KG1 (cell line): Measurements from ENCODE around the gene ZNF593OS.

Experiments
- DNase-seq: peaks from one replicate; lab custom pipeline; 2025; lab: John Stamatoyannopoulos, UW

The ZNF593OS gene

DNA sequence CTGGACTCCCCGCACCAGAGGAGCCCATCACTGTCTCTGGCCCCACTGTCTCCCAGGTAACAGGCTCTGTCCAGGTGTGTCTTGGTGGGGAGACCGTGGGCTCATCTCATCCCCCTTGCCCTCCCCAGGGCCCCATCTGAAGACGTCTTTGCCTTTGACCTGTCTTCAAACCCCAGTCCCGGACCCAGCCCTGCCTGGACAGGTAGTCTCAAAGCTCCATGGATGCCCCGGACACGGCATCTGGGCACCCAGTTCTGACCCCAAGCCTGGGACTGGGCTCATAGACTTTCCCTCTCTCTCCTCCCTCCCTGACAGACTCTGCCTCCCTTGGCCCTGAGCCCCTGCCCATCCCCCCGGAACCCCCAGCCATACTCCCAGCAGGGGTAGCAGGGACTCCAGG lies 12.5 kb upstream of the ZNF593OS start:
- no peak for DNase-seq

DNA sequence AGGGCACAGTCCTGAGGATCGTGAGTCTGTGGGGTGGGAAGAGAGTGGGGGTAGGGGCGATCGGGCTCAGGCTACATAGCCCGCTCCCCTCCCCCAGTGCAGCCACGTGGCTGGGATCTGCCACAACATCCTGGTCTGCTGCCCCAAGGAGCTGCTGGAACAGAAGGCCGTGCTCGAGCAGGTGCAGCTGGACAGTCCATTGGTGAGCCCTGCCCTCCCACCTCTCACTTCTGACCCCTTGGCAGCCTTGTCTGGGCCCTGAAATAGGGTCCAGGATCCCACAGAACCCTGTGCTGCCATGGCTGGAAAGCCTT lies 10.7 kb upstream of the ZNF593OS start:
- no peak for DNase-seq

DNA sequence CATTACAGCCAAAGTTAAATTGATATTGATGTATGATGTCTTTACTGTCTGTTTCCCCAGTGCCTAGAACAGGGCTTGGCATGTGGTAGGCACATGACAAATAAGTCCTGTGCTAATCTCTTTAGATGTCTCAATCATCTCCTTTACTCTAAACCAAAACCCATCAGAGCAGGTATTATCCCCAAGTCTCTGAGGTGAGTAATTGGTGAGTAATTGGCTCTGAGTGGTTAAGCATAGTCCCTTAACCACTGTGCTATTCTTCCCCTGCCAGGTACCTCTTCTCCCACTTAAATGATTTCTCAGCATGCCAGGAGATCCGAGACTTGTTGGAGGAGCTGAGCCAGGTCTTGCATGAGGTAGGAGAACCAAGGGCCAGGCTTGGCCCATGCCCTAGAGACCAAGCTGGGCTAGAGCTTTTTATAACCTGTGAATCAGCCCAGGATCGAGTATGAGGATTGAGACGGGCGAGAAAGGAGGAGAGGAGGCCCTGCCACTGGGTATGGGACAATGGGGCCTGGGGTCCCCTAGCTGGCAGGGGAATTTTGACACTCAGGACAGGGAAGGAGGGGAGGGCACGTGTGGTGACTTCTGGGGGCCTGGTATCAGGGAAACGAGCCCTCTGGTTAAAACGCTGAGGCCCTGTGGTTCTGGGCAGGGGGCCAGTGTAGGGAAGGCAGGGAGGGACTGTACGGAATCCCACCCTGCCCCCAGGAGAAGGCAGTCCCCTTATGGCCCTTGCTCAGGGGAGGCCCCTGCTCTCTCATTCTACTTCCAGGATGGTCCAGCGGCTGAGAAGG lies 10.2 kb upstream of the ZNF593OS start:
- no peak for DNase-seq

DNA sequence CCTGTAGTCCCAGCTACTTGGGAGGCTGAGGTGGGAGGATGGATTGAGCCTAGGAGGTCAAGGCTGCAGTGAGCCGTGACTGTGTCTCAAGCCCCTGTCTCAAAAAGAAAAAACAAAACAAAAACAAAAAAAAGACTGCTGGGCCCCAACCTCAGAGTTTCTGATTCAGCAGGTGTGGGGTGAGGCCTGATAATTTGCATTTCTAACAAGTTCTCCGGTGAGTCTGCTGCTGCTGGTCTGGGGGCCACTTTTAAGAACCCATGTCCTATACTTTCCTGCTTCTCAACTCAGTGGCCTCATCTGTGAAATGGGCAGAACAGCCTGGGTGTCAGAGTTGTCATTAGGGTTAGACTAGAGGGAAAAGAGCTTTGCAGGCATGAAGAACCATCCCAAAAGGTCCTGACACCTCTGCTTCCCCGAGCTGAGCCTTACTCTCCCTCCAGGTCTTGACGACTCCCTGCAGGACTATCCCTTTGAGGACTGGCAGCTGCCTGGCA lies 8.4 kb upstream of the ZNF593OS start:
- no peak for DNase-seq

DNA sequence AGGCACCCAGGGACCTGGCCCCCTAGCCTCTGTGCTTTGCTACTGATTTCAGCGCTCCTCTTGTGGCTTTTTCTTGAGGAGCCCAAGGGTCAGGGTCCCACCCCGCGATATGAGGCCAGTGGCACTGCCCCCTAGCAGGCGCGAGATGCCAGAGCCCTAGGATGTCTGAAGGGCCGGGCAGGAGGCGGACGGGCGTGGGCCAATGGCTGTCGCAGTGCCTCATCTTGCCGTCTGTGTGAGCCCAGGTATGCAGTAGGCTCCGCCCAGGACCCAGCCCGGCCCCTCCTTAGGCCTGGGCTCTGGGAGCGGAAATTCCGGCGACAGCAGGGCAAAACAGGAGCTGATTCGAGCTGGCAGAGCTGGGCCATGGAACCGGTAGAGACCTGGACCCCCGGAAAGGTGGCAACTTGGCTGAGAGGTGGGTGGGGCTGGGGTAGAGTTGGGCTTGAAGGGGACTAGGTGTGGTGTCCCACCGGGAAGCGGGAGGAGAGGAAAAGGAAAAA lies 5.6 kb upstream of the ZNF593OS start, which contains the start of gene CNKSR1:
CNKSR1 (plus strand) TSS at position 310 of the 503 bp plus-strand sequence; CDS start at position 367, 57 bp downstream.
- no peak for DNase-seq

DNA sequence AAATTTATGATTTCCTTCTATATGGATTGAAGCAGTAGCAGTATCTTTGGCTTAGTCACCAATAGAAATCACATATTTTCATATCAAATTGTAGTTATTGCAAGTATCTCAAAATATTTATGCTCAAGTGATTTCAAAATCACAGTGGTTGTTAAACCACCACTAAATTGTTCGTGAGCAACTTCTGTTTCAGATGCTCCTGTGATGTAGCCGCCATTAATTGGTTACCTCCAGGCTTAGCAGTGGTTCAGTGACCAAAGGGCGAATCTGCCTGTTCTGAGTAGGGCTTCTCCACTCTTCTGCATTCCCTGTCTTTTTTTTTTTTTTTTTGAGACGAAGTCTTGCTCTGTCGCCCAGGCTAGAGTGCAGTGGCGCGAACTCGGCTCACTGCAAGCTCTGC lies 3.7 kb upstream of the ZNF593OS start:
- DNase-seq = no peak

DNA sequence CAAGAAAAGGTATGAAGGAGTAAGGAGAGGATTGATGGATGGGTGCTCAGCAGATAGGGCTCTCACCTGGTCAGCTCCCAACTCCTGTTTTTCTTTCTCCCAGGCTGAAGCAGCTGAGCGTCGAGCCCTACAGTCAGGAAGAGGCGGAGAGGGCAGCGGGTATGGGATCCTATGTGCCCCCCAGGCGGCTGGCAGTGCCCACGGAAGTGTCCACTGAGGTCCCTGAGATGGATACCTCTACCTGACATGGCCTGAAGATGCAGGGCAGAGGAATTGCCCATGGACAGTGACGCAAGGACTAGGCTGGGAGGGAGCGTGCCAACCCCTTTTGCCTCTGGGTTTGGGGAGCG lies 1.2 kb downstream of the ZNF593OS start:
- DNase-seq = no peak

DNA sequence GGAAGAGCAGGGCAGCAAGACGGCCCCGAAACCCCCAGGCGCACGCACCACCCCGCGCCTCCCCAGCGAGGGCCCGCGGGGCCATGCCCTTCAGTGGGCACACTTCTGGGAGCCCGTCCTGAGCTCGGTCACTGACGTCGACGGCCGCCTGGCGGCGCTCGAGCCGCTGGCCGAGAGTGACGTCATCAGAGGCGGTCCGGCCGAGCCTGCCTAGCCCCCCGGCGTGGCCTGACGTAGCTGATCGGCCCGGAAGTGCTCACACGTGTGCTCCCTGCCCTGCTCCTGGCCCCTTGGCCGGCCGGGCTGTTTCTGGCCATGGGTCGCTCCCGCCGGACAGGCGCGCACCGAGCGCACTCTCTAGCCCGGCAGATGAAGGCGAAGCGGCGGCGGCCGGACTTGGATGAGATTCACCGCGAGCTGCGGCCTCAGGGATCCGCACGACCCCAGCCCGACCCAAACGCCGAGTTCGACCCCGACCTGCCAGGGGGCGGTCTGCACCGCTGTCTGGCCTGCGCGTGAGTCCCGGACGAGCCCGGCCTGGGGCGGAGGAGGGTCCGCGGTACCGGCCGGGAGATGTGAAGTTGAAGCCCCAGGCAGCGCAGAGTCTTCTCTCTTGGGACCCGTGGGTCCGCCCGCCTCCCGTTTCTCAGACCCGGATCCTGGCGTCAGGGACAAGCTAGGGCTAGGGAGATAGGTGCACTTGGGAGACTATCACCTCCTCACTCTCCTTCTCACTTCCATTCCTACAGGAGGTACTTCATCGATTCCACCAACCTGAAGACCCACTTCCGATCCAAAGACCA lies 1.8 kb downstream of the ZNF593OS start, which contains the start of gene ZNF593:
ZNF593 (plus strand) TSS at position 240 of the 803 bp plus-strand sequence; CDS start at position 316, 76 bp downstream.
- peak; percentile 83 for DNase-seq

DNA sequence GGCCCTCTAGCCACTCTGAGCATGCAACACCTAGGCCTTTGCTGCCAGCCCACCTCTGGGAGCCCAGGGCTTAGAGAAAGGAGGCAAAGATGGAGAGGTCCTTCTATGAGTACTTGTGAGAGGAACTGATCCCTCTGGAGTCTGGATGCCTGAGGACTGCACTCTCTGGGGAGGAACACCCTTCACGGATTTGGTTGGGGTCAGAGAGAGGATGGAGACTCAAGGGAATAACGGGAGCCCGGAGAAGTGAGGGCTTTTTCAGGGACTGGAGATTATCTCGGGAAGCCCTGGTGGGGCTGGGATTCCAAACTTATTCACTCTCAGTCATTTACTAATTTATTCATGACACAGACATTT lies 2.5 kb downstream of the ZNF593OS start:
- DNase-seq = no peak

DNA sequence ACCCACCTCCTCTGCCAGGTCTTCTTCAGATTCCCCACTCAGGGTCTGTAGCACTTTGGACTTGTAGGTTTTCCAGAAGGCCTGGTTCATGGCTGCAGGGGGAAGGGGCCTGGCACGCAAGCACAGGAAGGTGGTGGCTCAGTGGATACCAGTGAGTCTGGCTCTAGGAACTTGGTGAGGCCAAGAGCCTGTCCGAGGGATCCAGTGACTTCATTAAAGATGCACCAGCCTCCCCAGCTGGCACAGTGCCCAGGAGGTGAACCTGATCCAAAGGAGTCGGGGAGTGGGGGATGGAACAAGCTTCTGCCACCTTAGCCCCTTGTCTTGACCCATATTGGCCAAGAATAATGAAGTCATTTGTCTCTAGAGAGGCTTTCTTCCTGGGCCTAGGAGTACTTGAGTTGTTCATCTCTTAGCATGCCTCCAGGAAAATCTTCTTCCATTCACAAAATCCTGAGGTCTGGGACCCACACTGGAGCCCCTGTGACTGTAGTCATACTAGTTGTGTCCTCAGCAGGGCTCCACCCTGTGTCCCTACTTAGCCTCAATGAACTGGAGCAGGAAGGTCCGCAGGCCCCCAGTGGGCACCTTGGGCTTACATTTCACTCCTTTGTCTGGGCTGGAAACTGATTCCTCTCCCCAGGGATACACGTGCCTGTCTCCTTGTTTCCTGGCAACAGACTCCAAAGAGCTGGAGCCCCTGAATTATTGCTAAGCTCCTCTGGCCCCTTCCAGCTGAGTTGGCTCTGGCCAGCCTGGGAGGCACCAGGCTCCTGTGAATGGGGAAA lies 3.0 kb downstream of the ZNF593OS start, which contains the start of gene C1orf232:
C1orf232 (minus strand) TSS at position 554 of the 788 bp plus-strand sequence; CDS start at position 90, 464 bp downstream.
- no peak for DNase-seq

DNA sequence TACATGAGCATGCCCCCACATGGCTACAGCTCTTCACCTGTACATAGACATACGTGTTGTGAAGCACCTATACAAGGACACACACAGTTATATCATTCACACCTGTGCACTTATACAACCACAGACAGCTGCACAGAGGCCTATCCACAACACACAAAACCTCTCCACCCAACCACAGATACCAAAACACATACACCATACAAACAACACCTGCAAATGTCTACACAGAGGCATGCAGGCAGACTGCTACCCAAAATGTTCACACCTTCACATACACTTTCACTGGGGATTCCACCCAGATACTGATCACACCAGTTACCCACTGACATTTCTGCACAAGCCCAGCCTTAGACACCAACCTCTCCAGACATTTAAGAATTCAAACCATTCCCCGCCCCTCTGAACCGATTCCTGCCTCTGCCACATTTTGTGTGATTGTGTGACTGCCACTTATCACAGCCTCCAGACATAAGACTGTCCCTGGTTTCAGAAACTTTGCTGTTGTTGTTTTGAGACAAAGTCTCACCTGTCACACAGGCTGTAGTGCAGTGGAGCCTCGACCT lies 4.8 kb downstream of the ZNF593OS start:
- DNase-seq = no peak

DNA sequence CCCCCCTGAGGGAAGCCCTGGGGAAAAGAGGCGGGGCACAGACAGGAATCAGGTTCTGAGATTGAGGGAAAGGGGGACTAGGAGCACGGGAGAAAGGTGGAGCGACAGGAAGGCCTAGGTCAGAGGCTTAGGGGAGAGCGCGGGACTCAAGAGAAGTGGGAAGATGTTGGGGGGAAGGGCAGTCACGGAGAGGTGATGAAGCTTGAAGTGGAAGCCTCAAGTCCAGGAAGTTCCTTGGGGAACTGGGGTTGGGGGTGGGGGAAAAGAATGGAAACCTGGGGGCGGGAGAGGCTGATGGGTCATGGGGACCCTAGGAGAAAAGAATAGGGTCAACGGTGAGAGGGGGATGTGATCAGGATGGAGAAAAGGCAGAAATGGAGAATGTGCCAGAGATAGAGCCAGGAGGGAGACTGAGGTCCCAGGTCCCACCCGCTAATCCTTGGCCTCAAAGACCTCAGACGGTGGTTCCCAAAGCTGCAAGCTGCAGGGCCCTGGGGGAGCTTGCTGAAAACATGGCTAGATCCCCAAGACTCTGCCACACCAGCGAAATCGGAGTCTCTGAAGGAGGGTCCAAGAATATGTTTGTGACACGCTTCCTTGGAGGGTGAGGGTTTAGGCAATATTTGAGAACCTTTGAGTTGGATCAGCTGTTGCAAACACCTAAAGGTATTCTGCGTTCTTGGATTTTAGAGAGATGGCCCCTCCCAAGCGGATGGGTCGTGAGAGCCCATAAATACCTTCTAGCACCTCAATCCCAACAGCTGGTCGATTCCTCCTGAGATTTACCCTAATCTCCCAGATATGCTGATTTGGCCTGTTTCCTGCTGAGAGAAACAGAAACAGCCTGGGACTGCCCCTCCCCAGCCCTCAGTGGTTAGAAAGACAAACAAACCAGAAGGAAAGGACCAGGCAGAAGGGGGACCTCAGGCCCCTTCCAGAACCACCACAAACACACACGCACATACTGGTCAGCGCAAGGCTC lies 6.5 kb downstream of the ZNF593OS start:
- DNase-seq = no peak

DNA sequence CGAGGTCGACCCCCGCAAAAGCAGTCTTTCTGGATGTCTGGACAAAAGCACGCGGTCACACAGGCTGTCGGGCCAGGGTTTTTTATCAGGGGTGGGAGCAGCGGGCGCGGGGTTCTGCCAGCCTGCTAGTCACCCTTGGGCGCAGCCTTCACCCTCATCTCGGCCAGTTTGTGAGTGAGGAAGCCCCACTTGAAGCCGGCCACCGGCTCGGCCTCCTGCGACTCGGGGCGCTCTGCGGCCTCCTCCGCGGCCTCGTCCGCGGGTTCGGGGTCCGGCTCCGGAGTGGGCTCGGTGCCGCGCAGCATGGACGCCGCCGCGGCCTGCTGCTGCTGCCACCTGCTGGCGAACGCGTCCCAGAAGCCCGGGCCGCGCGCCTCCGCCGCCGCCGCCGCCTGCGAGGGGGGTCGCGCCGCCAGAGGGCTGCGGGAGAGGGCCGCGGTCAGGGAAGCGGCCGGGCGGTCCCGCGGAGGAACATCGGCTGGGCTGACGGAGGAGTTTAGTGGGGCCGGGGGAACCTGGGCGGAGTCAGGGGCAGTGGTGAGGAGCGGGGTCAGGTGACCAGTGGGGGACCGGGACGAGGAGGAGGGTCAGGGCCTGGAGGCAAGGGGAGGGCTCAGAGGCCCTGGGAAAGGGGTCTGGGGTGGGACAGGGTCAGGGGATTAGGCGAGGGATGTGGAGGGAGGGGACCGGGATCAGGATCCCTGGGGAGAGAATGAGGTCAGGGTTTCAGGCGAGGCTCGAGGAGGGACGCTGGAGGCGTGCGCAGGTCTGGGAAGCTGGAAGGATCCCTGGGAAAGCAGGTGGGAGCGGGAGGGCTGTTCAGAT lies 7.4 kb downstream of the ZNF593OS start:
- DNase-seq = no peak

DNA sequence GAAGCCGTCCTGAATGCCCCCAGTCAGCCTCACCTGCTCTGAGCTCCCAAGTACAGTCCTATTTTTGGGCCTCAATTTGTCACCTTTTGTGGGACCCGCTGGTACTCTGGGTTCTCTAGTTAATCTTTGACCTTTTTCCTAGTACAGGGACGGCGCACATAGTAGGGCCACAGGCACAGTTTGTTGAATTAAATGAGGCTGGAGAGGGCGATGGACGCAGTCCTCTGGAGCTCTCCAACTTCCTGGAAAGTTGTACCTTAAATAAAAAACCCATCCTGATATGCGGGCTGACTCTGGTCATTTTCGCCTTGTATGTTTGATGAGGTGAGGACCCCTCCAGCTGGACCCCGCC lies 8.0 kb downstream of the ZNF593OS start:
- DNase-seq = no peak

DNA sequence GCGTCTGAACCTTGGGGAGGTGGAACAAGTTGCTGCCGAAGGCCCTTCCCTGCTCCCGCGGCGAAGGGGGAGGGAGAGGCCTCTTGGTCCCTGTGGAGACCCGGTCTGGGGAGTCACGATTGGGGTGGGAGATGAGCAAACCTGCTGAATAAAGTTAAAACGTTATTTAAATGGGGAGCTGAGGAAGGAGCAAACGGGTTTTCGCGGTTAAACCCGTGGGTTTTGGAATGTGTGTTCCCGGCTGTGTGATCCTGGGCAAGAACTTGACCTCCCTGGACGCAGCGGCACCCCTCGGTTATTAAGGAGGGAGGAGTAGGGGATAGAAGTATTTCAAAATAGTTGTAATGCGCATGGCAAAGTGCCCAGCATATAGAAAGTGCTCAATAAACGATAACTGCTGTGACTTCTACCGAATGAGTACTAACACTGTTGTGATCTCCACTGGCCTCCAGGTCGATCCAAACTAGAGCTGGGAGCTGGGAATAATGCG lies 9.4 kb downstream of the ZNF593OS start:
- DNase-seq = no peak

DNA sequence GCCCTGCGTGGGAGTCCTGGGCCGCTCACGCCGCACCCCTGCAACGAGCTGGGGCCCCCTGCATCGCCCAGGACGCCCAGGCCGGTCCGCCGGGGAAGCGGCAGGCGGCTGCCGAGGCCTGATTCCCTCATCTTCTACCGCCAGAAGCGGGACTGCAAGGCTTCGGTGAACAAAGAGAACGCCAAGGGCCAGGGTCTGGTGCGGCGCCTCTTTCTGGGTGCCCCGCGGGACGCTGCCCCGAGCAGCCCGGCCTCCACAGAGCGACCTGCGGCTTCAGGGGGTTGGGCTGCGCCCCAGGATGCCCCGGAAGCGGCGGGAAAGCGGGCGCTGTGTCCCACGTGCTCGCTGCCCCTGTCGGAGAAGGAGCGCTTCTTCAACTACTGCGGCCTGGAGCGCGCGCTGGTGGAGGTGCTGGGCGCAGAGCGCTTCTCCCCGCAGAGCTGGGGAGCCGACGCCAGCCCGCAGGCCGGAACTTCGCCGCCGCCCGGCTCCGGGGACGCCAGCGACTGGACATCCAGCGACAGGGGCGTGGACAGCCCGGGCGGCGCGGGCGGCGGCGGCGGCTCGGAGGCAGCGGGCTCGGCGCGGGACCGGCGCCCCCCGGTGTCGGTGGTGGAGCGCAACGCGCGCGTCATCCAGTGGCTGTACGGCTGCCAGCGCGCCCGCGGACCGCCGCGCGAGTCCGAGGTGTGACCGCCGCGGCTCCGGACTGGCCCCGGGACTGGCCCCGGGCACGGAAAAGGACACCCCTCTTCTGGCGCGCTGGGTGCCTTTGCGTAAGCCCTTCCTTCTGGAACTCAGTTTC lies 10.0 kb downstream of the ZNF593OS start:
- no peak for DNase-seq

DNA sequence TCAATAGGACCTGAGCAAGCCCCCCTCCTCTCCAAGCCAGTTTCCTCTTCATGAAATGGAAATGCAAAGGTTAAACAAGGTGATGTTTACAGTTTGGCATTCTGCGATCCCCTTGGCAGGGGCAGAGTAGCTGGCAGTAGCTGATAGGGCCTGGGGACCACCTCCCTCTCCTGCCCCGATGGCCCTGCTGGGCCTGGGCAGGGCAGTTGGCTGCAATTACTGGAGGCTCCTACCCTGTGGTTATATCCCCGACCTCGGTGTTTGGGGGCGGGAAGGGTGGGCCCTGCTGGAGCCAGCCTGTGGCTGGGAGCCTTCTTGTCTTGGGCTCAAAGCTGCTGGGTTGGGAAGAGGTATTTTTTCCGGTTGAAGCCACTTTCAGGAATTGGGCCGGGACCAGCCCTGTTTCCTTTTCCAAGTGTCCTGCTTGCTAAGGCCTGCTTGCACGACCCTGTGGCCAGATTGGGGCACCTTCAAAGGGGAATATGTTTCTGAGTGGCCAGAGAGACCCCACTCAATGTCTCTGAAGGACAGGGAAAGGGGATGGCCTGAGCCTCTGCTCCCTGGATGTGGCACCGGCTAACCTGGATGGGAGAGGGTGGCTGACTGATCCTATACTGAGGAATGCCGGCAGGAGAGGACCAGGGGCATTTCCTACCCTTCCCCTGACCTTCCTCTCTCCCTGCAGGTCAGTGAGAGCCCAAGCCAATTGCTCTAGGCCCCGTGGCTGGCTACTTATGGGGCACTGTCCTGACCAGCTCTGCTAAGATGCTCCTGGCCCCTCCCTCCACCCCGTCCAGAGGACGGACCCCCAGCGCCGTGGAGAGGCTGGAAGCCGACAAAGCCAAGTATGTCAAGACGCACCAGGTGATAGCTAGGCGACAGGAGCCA lies 10.9 kb downstream of the ZNF593OS start:
- DNase-seq = no peak

DNA sequence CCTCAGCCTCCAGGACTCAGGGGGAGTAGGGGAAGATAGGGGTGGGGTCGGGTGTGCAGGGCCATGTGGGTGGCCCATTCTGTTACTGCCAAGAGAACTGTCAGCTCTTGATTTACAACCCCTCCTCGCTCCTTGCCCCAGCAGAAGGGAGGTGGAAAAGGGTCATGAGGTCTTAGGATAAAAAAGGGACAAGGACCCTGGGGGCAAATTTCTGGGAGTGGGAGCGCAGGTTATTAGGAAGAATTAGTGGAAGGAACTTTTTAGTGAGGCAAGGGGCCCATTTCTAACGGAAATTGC lies 11.9 kb downstream of the ZNF593OS start:
- DNase-seq = no peak
